ENCODE data around the gene ADRB1.

ADRB1 gene

DNA sequence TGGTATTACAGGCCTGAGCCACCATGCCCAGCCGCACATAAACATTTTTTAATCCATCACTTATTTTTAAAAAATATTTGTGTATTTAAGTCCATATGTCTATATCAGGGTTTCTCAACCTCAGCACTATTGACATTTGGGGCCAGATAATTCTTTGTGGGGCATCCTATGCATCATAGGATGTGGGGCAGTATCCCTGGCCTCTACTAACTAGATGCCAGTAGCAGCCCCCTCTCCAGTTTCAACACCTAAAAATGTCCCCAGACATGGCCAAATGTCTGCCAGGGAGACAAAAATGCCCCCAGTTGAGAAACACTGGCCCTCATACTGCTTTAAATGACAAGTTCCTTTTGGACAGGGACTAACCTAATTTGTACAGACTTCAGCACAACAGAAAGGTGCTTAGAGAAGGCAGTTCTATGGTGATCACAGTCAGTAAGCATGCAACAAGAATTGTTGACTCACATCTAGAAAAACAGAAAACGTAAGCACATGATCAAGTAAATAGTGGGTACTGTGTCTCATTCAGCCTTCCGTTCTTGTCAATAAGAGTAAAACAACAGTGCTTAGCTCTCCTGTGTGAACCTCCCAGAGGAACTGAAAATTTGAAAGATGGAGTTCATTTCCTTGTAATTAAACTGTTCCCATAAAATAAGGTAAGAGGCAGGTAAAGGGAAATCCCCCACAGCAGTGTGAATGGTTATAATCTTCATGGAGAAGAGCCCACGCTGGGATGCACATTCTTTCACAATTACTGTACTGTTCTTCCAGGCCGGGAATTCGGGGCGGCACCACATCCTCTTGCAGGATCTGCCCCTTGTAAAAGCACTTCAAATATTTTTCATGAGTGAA, 17.3 kb upstream of the ADRB1 start:
- Histone ChIP-seq H3K4me3 (replicated peaks; ENCODE audit: low read depth, low read length) (no peak overlapping the region), H3K27me3 (replicated peaks; ENCODE audit: control insufficient read depth, insufficient read depth, low read length) (no peaks in the 10 kb centered on the region), H3K36me3 (ENCODE audit: control insufficient read depth, insufficient read depth, low read length) (no peaks in the 10 kb centered on the region)
- DNase-seq (ENCODE audit: extremely low read depth, insufficient read length) = peak; percentile 44
- TF ChIP-seq, protein P1, sequence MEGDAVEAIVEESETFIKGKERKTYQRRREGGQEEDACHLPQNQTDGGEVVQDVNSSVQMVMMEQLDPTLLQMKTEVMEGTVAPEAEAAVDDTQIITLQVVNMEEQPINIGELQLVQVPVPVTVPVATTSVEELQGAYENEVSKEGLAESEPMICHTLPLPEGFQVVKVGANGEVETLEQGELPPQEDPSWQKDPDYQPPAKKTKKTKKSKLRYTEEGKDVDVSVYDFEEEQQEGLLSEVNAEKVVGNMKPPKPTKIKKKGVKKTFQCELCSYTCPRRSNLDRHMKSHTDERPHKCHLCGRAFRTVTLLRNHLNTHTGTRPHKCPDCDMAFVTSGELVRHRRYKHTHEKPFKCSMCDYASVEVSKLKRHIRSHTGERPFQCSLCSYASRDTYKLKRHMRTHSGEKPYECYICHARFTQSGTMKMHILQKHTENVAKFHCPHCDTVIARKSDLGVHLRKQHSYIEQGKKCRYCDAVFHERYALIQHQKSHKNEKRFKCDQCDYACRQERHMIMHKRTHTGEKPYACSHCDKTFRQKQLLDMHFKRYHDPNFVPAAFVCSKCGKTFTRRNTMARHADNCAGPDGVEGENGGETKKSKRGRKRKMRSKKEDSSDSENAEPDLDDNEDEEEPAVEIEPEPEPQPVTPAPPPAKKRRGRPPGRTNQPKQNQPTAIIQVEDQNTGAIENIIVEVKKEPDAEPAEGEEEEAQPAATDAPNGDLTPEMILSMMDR (IDR thresholded peaks at IDR 0.05; ENCODE audit: insufficient read depth, low read length, poor library complexity, severe bottlenecking) = no peak

DNA sequence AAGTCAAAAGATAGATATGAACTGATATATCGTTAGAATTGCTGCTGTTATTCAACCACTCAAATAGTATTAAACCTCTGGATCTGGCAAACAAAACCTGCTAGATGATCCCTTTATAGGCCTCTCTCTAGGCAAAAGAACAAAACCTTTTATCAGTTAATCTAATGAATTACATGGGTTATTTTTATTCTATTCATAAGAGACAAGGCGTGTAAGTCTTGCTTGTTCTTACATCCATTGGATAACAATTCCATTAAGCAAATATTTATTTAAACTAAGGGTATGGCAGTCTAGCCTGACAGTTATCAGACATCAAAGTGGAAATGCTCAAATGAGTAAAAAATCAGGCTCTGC, 16.6 kb upstream of the ADRB1 start:
- TF ChIP-seq, protein P1 (IDR thresholded peaks at IDR 0.05; ENCODE audit: insufficient read depth, low read length, poor library complexity, severe bottlenecking) = no peak
- no peak for DNase-seq (ENCODE audit: extremely low read depth, insufficient read length)
- no peak overlapping the region for H3K4me3 ChIP-seq (replicated peaks; ENCODE audit: low read depth, low read length)
- no peaks in the 10 kb centered on the region for H3K27me3 ChIP-seq (replicated peaks; ENCODE audit: control insufficient read depth, insufficient read depth, low read length)
- no peaks in the 10 kb centered on the region for H3K36me3 ChIP-seq (ENCODE audit: control insufficient read depth, insufficient read depth, low read length)

DNA sequence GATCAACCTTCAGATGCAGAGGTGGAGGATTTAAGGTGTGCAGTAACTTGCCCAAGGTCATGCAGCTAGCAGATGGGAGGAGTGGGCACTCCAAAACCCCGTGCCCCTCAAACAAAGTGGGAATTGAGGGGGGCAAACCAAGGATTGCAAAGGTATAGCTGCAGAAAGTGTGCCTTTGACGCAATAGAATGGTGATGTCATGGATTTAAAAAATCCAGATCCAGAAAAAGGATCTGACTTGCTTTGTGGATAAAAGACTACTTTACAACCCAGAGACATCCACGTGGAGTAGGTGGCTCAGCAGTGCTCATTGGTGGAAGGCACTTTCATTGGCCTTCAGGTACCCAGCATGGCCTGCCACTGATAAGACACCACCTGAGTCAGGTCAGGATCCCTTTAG, 15.7 kb upstream of the ADRB1 start:
- Histone ChIP-seq H3K36me3 (ENCODE audit: control insufficient read depth, insufficient read depth, low read length) (no peaks in the 10 kb centered on the region), H3K27me3 (replicated peaks; ENCODE audit: control insufficient read depth, insufficient read depth, low read length) (no peaks in the 10 kb centered on the region)
- no peak for DNase-seq (ENCODE audit: extremely low read depth, insufficient read length)

DNA sequence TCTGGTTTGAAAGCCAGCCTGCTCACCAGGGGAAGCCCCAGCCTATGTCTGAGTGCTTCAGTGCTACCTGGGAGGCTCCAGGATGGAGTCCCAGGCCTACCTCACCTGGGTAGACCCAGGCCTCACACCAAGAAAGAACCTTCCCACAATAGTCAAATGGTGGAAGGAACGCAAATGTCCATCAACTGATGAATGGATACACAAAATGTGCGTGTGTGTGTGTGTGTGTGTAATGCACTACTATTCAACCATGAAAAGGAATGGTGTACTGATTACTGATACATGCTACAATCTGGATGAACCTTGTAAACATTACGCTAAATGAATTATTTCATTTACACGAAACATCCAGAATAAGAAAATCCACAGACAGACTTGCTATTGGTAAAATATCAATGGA, 15.2 kb upstream of the ADRB1 start:
- no peak for DNase-seq (ENCODE audit: extremely low read depth, insufficient read length)
- no peak overlapping the region for H3K4me3 ChIP-seq (replicated peaks; ENCODE audit: low read depth, low read length)
- no peaks in the 10 kb centered on the region for H3K36me3 ChIP-seq (ENCODE audit: control insufficient read depth, insufficient read depth, low read length)
- H3K27me3 ChIP-seq (replicated peaks; ENCODE audit: control insufficient read depth, insufficient read depth, low read length) = no peaks in the 10 kb centered on the region
- TF ChIP-seq, protein P1 (IDR thresholded peaks at IDR 0.05; ENCODE audit: insufficient read depth, low read length, poor library complexity, severe bottlenecking) = no peak

More for the DNA sequence above, 15.7 kb upstream of the ADRB1 start:
- H3K4me3 ChIP-seq (replicated peaks; ENCODE audit: low read depth, low read length) = no peak overlapping the region
- TF ChIP-seq, protein P1 (IDR thresholded peaks at IDR 0.05; ENCODE audit: insufficient read depth, low read length, poor library complexity, severe bottlenecking) = no peak

DNA sequence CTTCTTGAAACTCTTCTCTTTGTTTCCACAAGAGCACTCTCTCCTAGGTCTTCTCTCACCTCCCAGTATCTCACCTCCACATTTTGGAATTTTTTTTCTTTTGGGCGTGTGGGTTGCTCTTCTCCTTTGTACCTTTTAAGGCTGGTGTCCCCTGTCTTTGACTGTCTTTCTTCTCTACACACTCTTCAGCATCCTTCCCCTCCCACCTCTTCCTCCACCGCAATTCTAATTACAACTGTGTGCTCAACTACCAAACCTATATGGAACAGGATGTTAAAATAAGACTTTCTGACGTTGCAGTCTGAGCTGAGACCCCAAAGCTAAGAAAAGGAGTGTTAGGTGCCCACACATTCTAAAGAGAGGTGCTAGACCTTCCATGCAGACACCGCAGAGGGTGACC, 14.0 kb upstream of the ADRB1 start:
- TF ChIP-seq, protein P1 (IDR thresholded peaks at IDR 0.05; ENCODE audit: insufficient read depth, low read length, poor library complexity, severe bottlenecking) = no peak
- H3K27me3 ChIP-seq (replicated peaks; ENCODE audit: control insufficient read depth, insufficient read depth, low read length) = no peaks in the 10 kb centered on the region

More for the DNA sequence above, 14.0 kb upstream of the ADRB1 start:
- no peak overlapping the region for H3K4me3 ChIP-seq (replicated peaks; ENCODE audit: low read depth, low read length)
- DNase-seq (ENCODE audit: extremely low read depth, insufficient read length) = no peak
- H3K36me3 ChIP-seq (ENCODE audit: control insufficient read depth, insufficient read depth, low read length) = no peaks in the 10 kb centered on the region

Data from GM06990 (cell line).